Activated CD4-positive, alpha-beta T cell treated with anti-CD3 and anti-CD28 coated beads, Interleukin-2, amount 50 U/mL, for 24 hours (primary cell): ENCODE measurements around the gene NODAL.

Experiments
- DNase-seq, 2 donors: peaks; one replicate each; pipeline ENCODE4 v3.0.0-alpha.2; 2020; ENCODE audit warnings: low read depth in 1 of 2, low spot score in 1 of 2

The NODAL gene

GRCh38 chr10:70433581-70434280 lies 7.8 kb downstream of the NODAL start:
- no peak for DNase-seq

GRCh38 chr10:70432561-70433263 lies 8.8 kb downstream of the NODAL start:
- DNase-seq, result no peak

DNA sequence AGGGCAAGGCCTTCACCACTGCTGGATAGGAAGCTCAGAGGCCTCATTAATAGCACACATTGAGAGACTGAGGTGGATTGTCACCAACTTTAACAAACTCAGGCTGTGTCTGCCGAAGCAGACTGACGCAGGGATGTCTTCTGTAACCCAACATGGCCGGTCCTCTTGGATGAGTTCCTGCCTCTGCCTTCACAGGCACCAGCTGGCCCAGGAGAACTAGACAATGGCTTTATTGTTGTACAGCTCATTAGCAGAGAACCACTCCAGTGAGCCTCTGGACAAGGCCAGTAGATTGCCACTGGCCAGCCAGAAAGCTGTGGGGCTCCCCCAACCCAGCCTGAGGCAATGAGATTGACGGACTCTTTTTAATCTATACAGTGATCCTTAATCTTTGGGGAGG lies 9.4 kb downstream of the NODAL start:
- no peak for DNase-seq

- no peak for DNase-seq
Measured at GRCh38 chr10:70430493-70431445, 10.7 kb downstream of the NODAL start.

DNA sequence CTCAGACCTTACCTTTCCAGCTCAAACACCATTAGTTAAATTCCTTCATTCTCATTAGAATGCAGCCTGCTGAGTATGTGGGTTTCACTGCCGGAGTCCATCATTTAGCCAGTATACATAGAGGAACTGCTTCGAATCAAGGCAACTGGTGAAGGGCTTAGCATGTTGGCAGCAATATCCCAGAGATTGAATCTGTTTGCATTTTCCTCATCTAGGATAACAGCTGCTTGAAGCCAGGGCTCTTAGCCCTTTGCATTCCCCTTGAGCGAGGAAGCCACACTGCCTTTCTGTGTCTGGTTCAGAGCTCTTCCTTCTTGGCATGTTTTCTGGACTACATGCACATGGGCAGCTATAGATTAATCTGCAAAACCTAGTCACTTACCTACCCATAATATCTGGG lies 14.7 kb downstream of the NODAL start:
- no peak for DNase-seq

- no peak for DNase-seq
Measured at GRCh38 chr10:70425096-70425495, 16.4 kb downstream of the NODAL start.

DNA sequence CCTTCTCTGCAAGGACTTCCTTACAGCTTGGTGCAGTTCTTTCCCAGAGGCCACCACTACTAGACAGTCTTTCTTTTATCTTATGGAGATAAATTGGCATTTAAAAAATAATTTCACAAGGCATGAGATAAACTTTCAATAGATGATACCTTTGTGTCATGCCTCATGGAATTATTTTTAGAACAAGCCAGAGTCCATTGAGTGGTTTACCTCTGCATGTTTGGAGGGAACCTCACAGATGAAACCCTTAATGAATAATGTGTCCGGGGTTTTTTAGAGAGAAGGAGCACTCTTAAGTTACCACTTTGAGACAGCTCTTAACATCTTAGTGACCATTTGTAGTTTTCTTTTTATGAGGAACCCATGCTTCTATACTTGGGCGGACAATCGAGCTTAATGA lies 17.2 kb downstream of the NODAL start:
- DNase-seq, result no peak

DNA sequence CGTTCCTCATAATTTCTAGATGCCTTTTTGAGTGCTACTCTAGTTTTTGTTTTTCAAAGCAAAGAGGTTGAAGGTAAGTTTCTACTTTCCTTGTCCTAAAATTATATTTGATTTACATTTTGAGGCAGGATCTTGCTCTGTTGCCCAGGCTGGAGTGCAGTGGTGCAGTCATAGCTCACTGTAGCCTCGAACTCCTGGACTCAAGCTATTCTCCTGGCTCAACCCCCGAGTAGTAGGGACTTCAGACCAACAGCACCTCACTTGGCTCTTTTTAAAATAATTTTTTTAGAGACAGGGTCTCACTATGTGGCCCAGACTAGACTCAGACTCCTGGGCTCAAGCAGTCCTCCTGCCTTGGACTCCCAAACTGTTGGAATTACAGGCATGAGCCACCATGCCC lies 22.8 kb downstream of the NODAL start:
- no peak for DNase-seq

GRCh38 chr10:70418229-70418628 lies 23.3 kb downstream of the NODAL start:
- DNase-seq, result no peak

DNA sequence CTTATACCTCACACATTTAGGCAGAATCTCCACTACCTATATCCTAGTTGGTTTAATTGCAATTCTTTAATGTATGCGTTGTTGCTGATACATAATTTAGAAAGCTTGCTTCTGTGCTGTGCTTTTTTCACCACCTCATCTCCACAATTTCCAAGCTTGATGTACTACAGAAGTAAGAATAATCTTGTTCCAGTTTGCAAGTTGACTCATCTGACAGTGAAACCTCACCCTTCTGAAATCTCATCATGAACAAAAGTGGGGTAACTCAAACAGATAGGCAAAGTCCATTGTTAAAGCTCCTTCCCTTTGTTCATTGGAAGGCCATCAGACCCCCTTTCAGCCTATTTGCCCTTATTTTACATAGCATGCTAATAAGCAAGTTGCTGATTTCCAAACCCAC lies 23.9 kb downstream of the NODAL start:
- DNase-seq, result no peak

DNA sequence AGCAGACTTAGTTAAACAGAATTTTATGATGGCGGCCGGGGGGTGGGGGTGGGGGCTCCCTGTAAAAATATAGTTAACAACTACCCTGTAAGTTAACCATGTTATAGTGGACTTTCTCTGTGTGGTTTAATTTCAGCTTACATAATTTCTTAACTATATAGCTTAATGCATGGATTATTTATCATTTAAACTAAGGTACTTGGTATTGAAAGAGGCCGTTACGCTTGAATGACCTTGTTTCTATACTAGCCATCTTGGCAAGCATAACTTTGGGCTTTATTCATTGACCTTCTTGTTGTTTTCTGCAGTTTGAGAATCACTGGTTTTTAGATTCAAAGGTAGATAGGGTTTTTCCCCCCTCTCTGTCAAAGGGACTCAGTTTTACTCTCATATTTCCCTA lies 29.1 kb downstream of the NODAL start:
- DNase-seq, result no peak

GRCh38 chr10:70410608-70411007 lies 30.9 kb downstream of the NODAL start:
- DNase-seq, result no peak

GRCh38 chr10:70409772-70410171 lies 31.7 kb downstream of the NODAL start:
- no peak for DNase-seq

DNA sequence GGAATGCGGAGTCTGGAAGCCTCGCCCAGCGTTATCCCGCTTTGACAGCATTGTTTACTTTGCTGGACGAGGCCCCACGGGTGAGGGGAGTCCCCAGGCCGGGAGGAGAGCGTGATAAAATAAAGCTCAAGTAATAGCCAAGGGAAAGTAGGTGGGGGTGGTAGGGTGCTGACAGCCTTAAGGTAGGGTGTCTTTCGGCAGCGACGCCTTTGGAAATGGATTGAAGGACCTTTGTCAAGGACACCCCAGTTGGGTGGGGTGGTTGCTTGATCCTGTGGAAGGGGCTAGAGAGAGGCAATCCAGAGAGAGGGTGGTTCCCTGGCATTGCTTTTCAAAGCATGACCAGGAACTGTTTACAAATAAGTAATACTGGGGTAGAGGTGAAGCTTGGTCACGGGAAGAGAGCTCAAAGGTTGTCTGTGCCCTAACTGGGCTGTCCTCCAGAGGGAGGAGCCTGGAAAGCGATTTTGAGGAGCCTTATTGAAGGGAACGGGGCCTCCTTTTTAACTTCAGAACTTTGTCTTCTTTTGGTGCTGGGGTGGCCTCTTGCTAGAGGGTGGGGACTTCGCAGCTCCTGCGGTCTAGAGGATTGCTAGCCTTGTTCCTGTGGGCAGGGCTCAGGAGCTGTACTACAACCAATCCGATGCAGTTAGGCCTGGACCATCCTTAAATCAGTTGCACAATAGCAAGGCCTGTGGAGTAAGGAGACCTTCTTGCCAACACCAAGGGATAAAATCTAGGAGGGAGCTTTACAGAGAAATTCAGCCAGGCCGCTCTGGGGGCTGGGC lies 36.2 kb downstream of the NODAL start:
- no peak for DNase-seq

- no peak for DNase-seq
Measured at GRCh38 chr10:70404787-70405036, 36.8 kb downstream of the NODAL start.

GRCh38 chr10:70404036-70404786 lies 37.3 kb downstream of the NODAL start, which contains the start of gene EIF4EBP2:
Gene EIF4EBP2 (plus strand): TSS chr10:70404145. CDS start chr10:70404402, 257 bp downstream.
- DNase-seq, result peak; percentile 96 to 100

GRCh38 chr10:70403483-70404035 lies 37.9 kb downstream of the NODAL start:
- DNase-seq, result no peak

DNA sequence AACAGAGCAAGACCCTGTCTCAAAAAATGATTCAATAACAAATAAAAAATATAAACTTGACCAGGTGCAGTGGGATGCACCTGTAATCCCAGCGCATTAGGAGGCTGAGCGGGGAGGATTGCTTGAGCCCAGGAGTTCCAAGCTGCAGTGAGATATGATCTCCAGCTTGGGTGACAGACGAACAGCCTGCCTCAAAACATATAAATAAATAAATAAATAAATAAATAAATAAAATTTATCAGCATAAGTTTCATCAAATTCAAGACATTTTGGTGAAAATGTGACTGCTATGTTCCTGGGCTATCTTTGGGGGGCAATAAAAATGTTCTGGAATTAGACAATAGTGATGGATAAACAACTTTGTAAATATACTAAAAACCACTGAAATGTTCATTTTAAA lies 42.3 kb downstream of the NODAL start:
- DNase-seq, result no peak

- DNase-seq, result no peak
Measured at GRCh38 chr10:70396140-70396539, 45.3 kb downstream of the NODAL start.

- no peak for DNase-seq
Measured at GRCh38 chr10:70391654-70392053, 49.8 kb downstream of the NODAL start.
